NCI-H446 treated with DMSO at 0.1 percent for 48 hours (cell line): Measurements from ENCODE around the gene MRPL47.
"Not testable (repeated sequence)": the region's sequence is repeated elsewhere in the genome, so short reads cannot be mapped to it uniquely, and the experiment has no call there.

Source experiments
- DNase-seq: peaks from one replicate; lab custom pipeline; 2025; lab: John Stamatoyannopoulos, UW

MRPL47 gene

GRCh38 chr3:179604321-179605078, at the start of gene MRPL47, which contains the start of gene NDUFB5:
TSS of gene MRPL47 (minus strand) at chr3:179604638. CDS start at chr3:179604624, 14 bp downstream.
TSS of gene NDUFB5 (plus strand) at chr3:179604794. CDS start at chr3:179604816, 22 bp downstream.
- DNase-seq: peak; percentile 94

DNA sequence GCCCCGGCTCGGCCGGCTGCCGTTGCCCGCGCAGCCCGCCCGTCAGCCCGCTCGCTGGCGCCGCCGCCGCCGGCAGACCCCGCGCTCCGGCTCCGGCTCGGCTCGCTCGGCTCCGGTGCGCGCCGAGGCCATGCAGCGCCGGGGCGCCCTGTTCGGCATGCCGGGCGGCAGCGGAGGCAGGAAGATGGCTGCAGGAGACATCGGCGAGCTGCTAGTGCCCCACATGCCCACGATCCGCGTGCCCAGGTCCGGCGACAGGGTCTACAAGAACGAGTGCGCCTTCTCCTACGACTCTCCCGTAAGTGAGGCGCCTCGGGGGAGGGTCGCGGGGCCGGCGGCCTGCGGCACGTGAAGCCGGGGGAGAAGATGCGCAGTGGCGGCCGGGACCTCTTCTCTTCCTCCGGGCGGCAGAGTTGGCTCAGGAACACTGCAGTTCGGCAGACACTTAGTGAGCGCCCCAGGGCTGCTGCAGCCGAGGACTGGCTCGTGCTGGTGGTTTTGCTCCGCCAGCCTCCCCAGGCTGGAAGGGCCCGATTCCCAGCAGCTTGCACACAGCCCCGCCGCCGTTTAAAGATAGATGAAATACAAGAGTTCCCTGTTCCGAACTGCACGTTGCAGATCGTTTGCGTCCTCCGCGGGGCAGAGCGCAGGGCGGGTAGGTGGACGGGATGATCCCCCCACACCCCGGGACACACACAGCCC, 48.8 kb upstream of the MRPL47 start:
- peak; percentile 62 for DNase-seq

GRCh38 chr3:179652447-179653095, 48.1 kb upstream of the MRPL47 start, which contains the start of gene USP13:
TSS of gene USP13 (plus strand) at chr3:179653040. CDS start at chr3:179653226, 186 bp downstream.
- peak; percentile 79 for DNase-seq

DNA sequence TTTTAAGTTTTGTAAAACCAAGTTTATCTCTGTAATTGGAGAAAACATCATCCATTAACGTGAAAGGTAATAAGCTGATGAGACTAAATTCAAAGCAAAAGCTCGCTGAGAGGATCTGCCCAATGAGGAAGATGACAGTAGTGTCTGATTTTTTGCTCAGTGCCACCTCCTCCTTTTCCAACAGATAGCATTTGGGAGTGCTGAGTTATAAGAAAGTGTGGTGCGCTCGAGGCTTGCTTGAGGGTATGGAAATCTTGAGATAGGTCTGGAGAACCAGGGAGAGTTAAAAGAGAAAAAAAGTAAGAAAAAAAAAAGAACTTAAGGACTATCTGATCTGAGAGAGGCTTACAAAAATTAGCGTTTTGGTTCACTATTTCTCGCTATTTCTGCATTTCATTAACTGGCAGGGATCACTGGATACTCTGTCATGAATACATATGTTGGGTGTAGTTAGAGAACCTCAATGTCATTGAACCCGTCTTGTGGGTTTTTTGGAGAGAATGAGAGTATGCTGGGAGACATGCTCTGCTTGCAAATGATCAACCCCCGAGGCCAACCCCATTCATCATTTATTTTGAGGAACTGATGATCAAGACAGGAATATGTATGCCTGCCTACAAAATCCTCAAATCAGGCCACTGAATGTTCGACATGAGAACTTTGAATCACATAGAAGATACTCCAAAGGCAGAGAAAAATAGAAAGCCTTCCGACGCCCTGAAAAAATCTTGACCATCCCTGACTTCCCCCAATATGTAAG, 47.4 kb upstream of the MRPL47 start:
- no peak for DNase-seq

GRCh38 chr3:179646177-179646576, 41.7 kb upstream of the MRPL47 start:
- no peak for DNase-seq

DNA sequence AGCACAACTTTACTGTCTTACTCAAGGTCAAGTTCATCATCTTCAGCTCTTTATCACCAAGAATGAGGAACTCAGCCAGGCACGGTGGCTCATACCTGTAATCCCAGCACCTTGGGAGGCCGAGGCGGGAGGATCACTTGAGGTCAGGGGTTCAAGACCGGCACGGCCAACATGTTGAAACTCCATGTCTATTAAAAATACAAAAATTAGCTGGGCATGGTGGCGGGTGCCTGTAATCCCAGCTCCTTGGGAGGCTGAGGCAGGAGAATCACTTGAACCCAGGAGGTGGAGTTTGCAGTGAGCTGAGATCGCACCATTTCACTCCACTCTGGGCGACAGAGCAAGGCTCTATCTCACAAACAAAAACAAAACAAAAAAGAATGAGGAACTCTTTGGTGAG, 39.4 kb upstream of the MRPL47 start:
- not testable (repeated sequence) for DNase-seq

DNA sequence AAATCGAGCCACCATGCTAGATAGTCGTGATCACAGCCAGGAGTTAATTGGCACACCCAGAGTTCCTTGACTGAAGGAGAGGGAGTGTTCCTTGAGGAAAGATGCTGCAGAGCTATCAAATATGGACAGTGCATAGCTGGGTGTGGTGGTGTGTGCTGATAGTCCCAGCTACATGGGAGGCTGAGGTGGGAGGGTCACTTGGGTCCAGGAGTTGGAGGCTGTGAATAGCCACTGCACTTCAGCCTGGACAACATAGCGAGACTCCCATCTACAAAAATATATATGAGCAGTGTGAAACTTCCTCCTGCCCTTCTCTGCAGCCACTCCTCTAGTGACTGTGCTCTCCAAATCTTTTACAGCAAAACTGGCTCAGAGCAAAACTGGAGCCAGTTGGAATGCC, 38.4 kb upstream of the MRPL47 start:
- DNase-seq: no peak

GRCh38 chr3:179640469-179640868, 36.0 kb upstream of the MRPL47 start:
- DNase-seq: no peak

DNA sequence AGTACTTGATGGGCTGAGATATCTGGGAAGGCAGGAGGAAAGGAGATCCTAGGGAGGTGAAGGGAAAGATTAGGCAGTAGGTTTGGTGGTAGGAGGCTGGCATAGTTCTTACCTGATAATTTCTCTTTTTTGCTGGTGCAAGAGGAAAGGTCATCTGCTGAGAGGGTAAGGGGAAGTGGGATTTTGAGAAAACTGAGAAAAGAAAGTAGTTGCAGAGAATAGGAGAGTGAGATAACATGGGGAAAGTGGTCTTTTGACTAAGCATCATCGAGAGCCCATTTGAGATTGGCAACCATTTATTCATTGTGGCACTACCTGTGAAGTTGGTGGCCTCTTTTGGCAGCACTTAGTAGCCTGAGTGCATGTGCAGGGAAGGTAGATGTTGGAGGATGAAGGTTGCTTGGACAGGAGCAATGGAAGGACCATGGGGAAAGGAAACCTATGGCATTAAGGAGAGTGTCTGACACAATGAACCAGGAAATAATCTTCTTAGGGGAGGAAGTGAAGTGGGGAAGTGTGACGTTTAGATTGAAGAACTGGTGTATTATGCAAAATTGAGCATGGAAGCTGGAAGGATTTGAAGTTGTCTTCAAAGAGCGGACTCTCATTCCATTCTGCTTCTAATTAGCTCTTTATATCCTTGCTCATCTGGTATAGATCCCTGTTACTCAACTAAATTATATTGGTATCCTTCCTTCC, 26.5 kb upstream of the MRPL47 start:
- DNase-seq: no peak

GRCh38 chr3:179624451-179624850, 20.0 kb upstream of the MRPL47 start:
- no peak for DNase-seq

DNA sequence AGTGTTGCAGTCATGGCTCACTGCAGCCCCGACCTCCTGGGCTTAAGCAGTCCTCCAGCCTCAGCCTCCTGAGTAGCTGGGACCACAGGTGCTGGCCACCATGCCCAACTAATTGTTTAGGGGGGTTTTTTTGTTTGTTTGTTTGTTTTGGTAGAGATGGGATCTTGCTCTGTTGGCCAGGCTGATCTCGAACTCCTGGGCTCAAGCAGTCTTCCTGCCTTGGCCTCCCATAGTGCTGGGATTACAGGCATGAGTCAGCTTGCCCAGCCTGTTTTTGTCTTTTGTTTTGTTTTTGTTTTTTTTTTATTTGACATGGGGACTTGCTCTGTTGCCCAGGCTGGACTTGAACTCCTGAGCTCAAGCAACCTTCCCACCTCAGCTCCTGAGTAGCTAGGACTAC, 17.6 kb upstream of the MRPL47 start:
- no peak for DNase-seq

DNA sequence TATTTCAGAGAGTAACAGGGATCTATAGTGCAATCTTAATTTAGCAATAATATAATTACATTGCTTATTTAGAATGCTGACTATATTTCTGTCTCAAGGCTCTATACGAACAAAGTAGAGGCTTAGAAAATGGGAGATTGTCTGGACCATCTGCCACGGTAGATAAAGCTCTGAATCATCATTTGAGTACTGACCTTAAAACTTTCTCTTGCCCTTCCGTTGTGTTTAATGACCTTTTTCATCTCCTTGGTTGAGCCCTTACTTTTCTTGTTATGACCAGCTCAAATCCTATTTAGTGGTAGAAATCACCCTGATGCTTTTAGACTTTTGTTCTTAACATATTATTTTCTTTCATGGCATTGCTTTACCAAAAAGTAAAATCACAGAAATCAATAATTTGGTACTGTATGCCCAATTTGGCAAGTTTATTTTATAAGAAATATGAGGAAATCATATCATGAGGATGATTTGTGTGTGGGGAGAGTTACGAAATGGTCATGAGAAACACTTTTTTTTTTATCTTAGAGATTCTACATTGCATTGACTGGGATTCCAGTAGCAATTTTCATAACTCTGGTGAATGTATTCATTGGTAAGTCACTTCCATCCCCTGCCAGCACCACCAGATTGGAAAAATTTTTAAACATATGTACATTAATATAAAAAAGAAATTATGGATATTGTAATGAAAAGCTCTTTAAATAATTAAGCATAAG, 11.2 kb upstream of the MRPL47 start:
- no peak for DNase-seq

- no peak for DNase-seq
Measured at GRCh38 chr3:179613807-179614206, 9.4 kb upstream of the MRPL47 start.

DNA sequence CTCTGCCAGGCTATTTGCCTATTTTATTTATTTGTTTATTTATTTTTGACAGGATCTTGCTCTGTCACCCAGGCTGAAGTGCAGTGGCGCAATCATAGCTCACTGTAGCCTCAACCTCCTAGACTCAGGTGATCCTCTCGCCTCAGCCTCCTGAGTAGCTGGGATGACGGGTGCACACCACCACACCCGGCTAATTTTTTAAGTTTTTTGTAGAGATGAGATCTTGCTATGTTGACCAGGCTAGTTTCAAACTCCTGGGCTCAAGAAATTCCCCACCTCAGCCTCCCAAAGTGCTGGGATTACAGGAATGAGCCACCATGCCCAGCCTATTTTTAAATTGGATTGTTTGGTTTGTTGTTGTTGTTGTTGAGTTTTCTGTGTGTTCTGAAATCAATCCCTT, 5.6 kb upstream of the MRPL47 start:
- DNase-seq: no peak

- DNase-seq: no peak
Measured at GRCh38 chr3:179608931-179609720, 4.7 kb upstream of the MRPL47 start.

DNA sequence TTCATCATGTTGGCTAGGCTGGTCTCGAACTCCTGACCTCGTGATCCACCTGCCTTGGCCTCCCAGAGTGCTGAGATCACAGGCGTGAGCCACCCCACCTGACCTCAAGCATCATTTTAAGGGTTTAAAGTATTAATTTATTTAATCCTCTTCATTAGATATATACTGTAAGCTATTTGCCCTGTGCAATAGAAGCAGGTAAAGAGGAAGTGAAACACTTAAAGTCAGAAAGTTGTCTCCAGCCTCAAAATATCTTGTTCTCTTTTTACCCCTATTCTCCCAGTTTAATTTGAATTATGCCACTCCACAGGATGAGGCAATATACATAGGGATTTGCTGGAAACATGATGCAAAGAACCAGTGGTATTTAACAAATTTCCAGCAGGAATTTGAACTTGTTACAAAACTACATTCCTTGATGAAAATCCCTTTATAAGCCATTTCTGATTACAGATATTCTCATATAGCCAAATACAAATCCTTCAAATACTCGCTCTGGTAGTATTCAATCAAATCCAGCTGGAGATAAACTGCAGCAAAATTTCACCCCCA, 2.2 kb upstream of the MRPL47 start:
- no peak for DNase-seq

DNA sequence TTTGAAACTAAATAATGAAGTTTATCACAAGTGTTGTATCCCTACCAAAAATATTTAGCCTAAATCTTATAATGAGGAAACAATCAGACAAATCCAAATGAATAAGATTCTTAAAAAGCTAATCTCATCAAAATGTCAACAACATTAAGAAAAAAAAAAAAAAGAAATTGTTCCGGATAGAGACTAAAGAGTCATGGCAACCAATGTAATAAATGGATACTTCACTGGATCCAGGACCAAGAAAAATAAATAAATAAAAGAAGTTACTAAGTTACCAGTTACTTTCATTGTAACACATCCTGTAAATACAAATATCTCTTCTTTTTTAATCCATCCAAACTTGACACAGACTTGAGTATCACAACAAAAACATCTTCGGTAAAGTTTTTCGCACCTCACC, 607 bp downstream of the MRPL47 start:
- DNase-seq: no peak

DNA sequence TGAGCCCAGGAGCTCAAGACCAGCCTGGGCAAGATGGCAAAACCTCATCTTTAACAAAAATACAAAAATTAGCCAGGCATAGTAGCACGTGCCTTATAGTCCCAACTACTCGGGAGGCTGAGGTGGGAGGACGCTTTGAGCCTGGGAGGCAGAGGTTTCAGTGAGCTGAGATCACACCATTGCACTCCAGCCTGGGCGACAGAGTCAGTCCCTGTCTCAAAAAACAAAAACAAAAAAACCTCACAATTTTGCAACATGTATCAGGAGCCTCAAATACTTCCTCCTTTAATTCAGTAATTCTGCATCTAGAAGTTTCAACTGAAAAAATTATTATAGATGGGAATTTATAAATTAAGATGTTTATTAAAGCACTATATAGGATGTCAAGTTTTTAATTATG, 1.1 kb downstream of the MRPL47 start:
- DNase-seq: no peak

DNA sequence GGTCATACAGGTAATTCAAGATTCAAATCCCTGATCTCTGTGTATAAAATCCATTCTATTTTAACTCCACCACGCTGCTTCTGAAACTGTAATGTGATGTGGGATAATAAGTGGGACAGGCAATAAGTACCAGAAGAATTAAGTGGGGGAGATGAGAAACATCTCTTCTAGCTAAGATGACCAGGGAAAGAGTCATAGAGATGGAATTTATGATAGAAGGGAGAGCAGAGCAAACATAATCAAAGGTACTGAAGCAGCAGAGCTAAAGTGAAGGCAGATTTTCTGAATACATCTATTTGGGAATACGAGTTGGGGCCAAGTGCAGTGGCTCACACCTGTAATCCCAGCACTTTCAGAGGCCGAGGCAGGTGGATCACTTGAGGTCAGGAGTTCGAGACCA, 4.9 kb downstream of the MRPL47 start:
- no peak for DNase-seq

DNA sequence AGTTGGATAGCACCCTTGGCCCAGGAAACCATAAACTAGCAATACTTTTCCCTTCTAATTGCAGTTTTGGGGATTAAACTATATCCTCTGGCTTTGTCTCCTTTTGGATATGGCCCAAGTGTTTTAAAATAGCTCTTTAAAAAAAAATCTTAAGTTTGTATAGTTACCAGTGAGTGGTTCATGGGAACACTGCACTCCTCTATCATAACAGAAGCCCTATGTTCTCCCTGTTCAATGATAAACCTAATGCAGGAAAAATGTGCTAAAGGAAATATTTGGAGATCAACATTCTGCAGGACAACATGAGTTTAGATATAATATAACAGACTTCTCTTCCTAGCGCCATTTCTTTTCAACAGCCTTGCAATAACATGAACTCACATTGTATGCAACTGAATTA, 13.1 kb downstream of the MRPL47 start:
- no peak for DNase-seq
